ENCODE results near the gene MTRF1L. TPM values are rescaled to one million over a fixed set of nuclear protein-coding genes. Genes with fewer than 3 reads are reported as not detected.

Gene MTRF1L
- total and polyA plus RNA-seq, 2 of the 8 experiments (the other 6 are each of a cell fraction or from before 2014, with no cell fraction given) = 4.5 to 26.5 TPM

- H3K36me3 ChIP-seq (ENCODE audit: control insufficient read depth in 2 of 4, insufficient read depth in 4 of 4, low read length in 3 of 4) = no peaks in the 10 kb centered on the region
- H3K23ac ChIP-seq (ENCODE audit: insufficient read length) = no peak overlapping the region
- no peak overlapping the region for H3K9ac ChIP-seq (replicated peaks in 1 of 4; ENCODE audit: extremely low read depth in 1 of 4, low read depth in 3 of 4, low read length in 3 of 4)
- no peak overlapping the region for H2BK5ac ChIP-seq (ENCODE audit: low read depth, low read length)
- no peak overlapping the region for H2AK5ac ChIP-seq (ENCODE audit: low read depth, low read length)
- H3K4me3 ChIP-seq (ENCODE audit: extremely low read depth in 1 of 4, insufficient read depth in 2 of 4, low read depth in 3 of 4, low read length in 4 of 4) = no peak overlapping the region
- H3K9me3 ChIP-seq (ENCODE audit: insufficient read depth in 2 of 2, low read depth in 1 of 2, low read length in 1 of 2) = no peaks in the 10 kb centered on the region
- H4K20me1 ChIP-seq (replicated peaks in 1 of 2; ENCODE audit: control insufficient read depth in 1 of 2, insufficient read depth in 2 of 2, low read length in 2 of 2) = no peaks in the 10 kb centered on the region
- H3K14ac ChIP-seq (ENCODE audit: insufficient read length) = no peak overlapping the region
- no peak overlapping the region for H3K18ac ChIP-seq (ENCODE audit: extremely low read depth, low read length)
- TF ChIP-seq POU5F1 (IDR thresholded peaks at IDR 0.05; ENCODE audit: low read depth, low read length) = no peak
- POLR2A ChIA-PET (ENCODE audit: partially characterized antibody) = no interaction called here
- DNase-seq (ENCODE audit: low read depth in 1 of 2, low spot score in 2 of 2) (no peak), FAIRE-seq (no peak)
- no peaks in the 10 kb centered on the region for H3K79me2 ChIP-seq (ENCODE audit: control insufficient read depth in 1 of 2, insufficient read depth in 2 of 2, low read length in 2 of 2)
- H4K91ac ChIP-seq (replicated peaks; ENCODE audit: insufficient read length, low read length) = no peak overlapping the region
- H2BK15ac ChIP-seq (ENCODE audit: low read length) = no peak overlapping the region
- H2BK12ac ChIP-seq (ENCODE audit: low read depth, low read length) = no peak overlapping the region
- no peak overlapping the region for H4K5ac ChIP-seq (ENCODE audit: insufficient read length, low read depth, low read length)
- H2BK120ac ChIP-seq (replicated peaks; ENCODE audit: low read depth, low read length) = no peak overlapping the region
- no peaks in the 10 kb centered on the region for H3K79me1 ChIP-seq (ENCODE audit: low read depth, low read length)
- H3K4me2 ChIP-seq (ENCODE audit: insufficient read depth in 1 of 2, low read depth in 2 of 2, low read length in 2 of 2) = no peak overlapping the region
- no peaks in the 10 kb centered on the region for H3K27me3 ChIP-seq (replicated peaks in 1 of 4; ENCODE audit: control insufficient read depth in 3 of 4, extremely low read depth in 1 of 4, insufficient read depth in 3 of 4, low read length in 3 of 4)
- no peak overlapping the region for H3K27ac ChIP-seq (ENCODE audit: low read depth, low read length)
- no peak overlapping the region for H3K56ac ChIP-seq (replicated peaks; ENCODE audit: insufficient read length, low read depth, low read length)
- H3K23me2 ChIP-seq (ENCODE audit: low read depth, low read length) = no peaks in the 10 kb centered on the region
- H2BK20ac ChIP-seq (ENCODE audit: low read length) = no peak overlapping the region
- peaks cover 0 to 3% (median 0%) of the 10 kb centered on the region in 4 experiments; a peak in 2 of 7 replicates for H3K4me1 ChIP-seq (replicated peaks in 1 of 4; ENCODE audit: control insufficient read depth in 3 of 4, insufficient read depth in 4 of 4, low read length in 3 of 4)
- CTCF ChIA-PET (ENCODE audit: partially characterized antibody) = interaction anchor here (1.3 to 7.6 kb wide), 5 partner anchors 11 to 78 kb away, joined by 3 to 33 read pairs (median 5); no protein-coding TSS in a partner anchor
- 87% methylated on average over 1 of the region's 1 CpG; no CpG with 5 or more reads in 1 of the 2 experiments for WGBS, 2 experiments (ENCODE audit: extremely low coverage in 1 of 2, insufficient coverage in 1 of 2, insufficient read length in 1 of 2, insufficient replicate concordance in 2 of 2, low coverage in 1 of 2, low lambda C conversion rate in 2 of 2, missing lambda C conversion rate in 1 of 2)
- no peak overlapping the region for H4K8ac ChIP-seq (ENCODE audit: extremely low read depth, insufficient read depth, low read length)
- no peak overlapping the region for H3K4ac ChIP-seq (replicated peaks; ENCODE audit: insufficient read length, low read depth, low read length)
- H2AFZ ChIP-seq (ENCODE audit: low read length) = no peak overlapping the region
Observed at GRCh38 chr6:152942319-152942869, 60.1 kb downstream of the MTRF1L start.

All from H1 (cell line).